HL-60/S4 treated with phorbol 12-myristate 13-acetate at 8.2 ng/mL for 4 days and 3 days (cell line): ENCODE results near the gene EVX1.

ENCODE experiments used
- in situ Hi-C: fragments of 300-500 bp; cut with MboI; formaldehyde crosslinking; loops from 2 replicates; pipeline ENCODE4 v1.15.0; 2022; ENCODE audit warnings: low sequenced_read_pairs

EVX1 gene

GRCh38 chr7:27247452-27248426 is 5.1 kb downstream of the EVX1 start:
- in situ Hi-C loops: no loop called here

DNA sequence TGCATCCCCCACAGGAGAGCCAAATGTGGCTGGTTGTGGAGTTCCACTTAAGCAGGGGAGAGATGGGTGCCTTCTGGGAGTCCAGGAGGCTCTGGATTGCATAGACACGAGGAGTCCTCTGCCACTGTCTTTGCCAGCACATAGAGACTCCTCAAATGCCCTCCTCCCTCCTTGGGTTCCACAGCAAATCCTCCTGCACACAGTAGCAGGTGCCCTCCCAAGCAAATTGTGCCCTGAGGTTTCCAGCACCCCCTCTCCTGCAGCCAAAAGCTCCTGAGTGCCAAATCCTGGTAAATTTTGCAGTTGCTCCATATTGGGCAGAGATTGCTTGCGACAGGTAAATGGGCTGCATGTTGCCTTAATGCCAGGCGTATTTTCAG is 5.8 kb downstream of the EVX1 start:
- in situ Hi-C loops: no loop called here

GRCh38 chr7:27248911-27249723 is 6.5 kb downstream of the EVX1 start:
- in situ Hi-C loops: no loop called here

GRCh38 chr7:27249724-27250556 is 7.3 kb downstream of the EVX1 start:
- in situ Hi-C loops: no loop called here

GRCh38 chr7:27250557-27251070 is 8.0 kb downstream of the EVX1 start:
- in situ Hi-C loops: no loop called here

- in situ Hi-C loops: no loop called here
Measured at GRCh38 chr7:27251136-27251651, 8.6 kb downstream of the EVX1 start.

DNA sequence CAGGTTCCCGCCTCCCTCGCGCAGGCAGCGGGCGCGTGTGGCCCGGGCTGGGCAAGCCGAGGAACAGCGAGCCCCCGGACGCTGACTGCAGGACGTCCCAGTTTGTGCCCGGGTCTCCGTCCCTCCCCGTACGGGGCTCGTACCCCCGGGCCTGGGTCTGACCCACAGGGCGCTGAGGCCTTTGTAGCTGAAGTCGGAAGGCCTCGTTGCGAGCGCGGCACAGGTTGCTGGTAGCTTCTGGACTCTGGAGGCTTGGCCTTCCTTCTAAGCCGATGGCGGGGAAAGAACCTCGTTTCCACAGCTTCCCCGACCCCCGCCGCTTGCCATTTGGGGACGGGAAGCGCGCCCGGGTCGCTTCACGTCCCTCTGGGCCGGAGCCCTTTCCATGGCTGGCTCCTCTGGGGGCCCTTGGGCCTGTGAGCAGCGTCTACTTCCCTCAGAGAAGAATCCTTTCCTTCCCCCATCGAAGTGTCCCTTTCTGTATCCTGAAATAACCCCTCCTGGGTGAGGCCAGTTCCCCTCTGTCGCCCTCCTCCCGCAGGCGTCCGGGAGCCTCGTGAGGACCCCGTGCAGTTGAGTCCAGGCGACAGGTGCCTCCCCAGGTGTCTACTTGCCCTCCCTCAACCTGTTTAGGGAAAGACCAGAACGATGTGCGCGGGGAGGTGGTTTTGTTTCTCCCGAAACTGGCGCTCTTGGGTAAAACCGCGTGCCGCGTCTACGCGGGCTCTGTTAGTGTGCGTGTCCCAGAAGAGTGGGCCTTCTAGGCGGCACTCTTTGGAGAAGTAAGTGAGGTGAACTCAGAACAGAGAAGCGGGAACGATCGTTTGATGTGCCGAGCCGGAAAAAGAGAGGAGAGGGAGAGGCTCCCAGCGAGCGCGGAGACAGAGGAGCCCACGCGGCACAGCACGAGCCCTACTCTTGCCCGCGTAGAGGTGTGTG is 9.3 kb downstream of the EVX1 start:
- in situ Hi-C loops: no loop called here

DNA sequence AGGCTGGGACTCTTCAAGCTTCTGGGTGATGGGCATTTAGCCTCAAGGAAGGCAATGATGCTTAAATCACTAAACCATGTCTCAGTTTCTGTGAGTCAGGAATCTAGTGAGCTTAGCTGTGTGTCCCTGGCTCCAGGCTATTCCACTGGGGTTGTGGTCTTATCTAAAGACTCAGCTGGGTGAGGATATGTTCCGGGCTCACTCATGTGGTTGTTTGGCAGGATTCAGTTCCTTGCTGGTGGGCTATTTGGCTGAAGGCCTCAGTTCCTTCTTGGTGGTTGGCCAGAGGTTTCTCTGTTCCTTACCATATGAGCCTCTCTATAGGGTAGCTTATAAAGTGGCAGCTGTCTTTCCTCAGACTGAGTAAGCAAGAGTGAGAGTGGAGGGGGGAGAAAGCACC is 12.0 kb downstream of the EVX1 start:
- in situ Hi-C loops: no loop called here

GRCh38 chr7:27260211-27260610 is 17.6 kb downstream of the EVX1 start:
- in situ Hi-C loops: no loop called here

DNA sequence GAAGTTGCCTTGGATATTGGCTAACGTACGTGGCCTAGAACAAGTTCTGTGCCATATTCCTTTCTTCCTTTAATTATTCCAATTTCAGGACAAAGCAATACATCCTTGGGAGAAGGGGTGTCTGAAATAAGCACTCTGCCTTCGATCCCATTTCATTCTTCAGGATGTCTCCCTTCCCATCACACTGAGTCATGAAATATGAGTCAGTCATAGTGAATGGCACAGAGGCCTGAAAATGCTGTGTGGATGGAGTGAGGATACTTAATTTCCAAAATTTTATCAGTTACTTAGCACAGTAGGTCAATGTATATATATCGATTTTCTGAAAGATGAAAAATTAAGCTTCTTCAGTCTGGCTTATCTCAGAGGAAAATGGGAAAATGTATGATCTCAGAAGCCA is 19.5 kb downstream of the EVX1 start:
- in situ Hi-C loops: no loop called here

DNA sequence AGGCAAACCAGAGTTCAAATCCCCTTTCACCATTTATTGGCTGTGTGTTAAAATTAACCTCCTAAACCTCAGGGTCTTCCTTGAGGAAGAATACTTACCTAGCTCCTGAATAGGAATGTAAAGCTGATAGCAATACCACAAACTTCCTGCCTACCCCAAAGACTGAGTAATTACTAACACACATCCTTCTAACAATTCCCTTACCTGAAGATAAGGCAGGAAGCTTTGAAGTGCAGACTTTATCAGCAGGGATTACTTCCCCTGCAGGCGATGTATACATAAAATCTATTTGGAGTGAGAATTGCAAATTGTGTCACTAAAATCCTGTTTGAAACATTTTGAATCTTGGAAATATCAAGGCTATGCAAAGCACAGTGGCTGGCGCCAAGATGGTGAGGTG is 21.2 kb downstream of the EVX1 start:
- in situ Hi-C loops: no loop called here

- in situ Hi-C loops: no loop called here
Measured at GRCh38 chr7:27269455-27269854, 26.9 kb downstream of the EVX1 start.

DNA sequence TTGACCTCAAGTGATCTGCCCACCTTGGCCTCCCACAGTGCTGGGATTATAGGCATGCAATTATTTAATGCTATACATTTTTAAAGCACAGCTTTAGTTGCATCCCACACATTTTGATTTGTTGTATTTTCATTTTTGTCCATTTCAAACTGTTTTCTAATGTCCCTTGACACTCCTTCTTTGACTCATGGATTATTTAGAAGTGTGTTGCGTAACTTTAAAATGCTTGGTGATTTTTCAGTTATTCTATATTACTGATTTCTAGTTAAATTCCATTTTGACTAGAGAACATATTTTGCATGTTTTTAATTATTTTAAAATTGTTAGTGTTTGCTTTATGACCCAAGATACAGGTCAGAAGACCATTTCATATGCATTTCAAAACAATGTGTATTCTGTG is 28.8 kb downstream of the EVX1 start:
- in situ Hi-C loops: no loop called here

DNA sequence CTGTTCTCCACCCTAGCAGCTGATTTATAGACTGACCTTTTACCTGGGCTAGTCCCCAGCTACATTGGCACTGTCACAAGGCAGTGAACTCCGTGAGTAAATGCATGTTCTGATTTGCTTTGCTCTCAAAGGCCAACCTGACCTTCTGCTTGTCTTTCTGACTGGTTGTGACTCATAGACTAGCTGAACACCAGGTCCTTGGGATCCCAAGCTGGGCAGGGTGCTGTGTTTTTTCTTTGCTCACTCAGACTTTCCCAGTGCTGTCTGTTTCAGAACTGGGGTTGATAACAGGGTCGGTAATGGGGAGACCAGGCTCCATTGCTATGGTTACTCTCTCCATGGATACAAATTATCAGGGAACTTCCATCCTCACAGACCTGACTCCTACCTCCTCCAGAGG is 35.0 kb downstream of the EVX1 start:
- in situ Hi-C loops: no loop called here

- in situ Hi-C loops: no loop called here
Measured at GRCh38 chr7:27283558-27283957, 41.0 kb downstream of the EVX1 start.

- in situ Hi-C loops: no loop called here
Measured at GRCh38 chr7:27295236-27295635, 52.6 kb downstream of the EVX1 start.

- in situ Hi-C loops: no loop called here
Measured at GRCh38 chr7:27297356-27297755, 54.8 kb downstream of the EVX1 start.
